Gastrocnemius medialis (tissue), 4 donors: ENCODE measurements around the gene ZFP1.

Experiments used
- POLR2A ChIP-seq, 2 donors: fragments of 450-650 bp; IDR thresholded peaks; one replicate each; pipeline ENCODE4 v1.6.1; 2017; ENCODE audit warnings: antibody characterized with exemption in 2 of 2, mild to moderate bottlenecking in 2 of 2, moderate library complexity in 2 of 2
- TF ChIP-seq, protein P1 (sequence below), 5 experiments: fragments of 450-650 bp in 3 of 5; fragments of 200-600 bp in 2 of 5; sonication (generic) in 2 of 5; IDR thresholded peaks in 4 of 5; conservative IDR thresholded peaks in 1 of 5; 1 replicate in 4 of 5; 2 replicates in 1 of 5; pipeline ENCODE4 v1.5.1; 2016 to 2019; ENCODE audit warnings: antibody characterized with exemption in 5 of 5, mild to moderate bottlenecking in 3 of 5, moderate library complexity in 3 of 5

- TF ChIP-seq, protein P1, sequence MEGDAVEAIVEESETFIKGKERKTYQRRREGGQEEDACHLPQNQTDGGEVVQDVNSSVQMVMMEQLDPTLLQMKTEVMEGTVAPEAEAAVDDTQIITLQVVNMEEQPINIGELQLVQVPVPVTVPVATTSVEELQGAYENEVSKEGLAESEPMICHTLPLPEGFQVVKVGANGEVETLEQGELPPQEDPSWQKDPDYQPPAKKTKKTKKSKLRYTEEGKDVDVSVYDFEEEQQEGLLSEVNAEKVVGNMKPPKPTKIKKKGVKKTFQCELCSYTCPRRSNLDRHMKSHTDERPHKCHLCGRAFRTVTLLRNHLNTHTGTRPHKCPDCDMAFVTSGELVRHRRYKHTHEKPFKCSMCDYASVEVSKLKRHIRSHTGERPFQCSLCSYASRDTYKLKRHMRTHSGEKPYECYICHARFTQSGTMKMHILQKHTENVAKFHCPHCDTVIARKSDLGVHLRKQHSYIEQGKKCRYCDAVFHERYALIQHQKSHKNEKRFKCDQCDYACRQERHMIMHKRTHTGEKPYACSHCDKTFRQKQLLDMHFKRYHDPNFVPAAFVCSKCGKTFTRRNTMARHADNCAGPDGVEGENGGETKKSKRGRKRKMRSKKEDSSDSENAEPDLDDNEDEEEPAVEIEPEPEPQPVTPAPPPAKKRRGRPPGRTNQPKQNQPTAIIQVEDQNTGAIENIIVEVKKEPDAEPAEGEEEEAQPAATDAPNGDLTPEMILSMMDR (IDR thresholded peaks at IDR 0.05 in 4 of 5, conservative IDR thresholded peaks at IDR 0.05 in 1 of 5) = no peak
- TF ChIP-seq POLR2A (IDR thresholded peaks at IDR 0.05) = no peak
Observed at GRCh38 chr16:75179208-75179607, 30.9 kb downstream of the ZFP1 start.
